HepG2 (cell line): ENCODE data around the gene HECTD1. TPM values are rescaled to one million over a fixed set of nuclear protein-coding genes. Genes with fewer than 3 reads are reported as not detected.

Source experiments
- ATAC-seq: fragments of 200-7000 bp; cut with Tn5 transposase; 3 replicates; pipeline ENCODE4 v1.9.1; 2020; ENCODE audit warnings: mild to moderate bottlenecking, moderate library complexity
- BruUV-seq: library from RNA; stranded (reverse); fragments of 400-500 nt; replicated peaks from 2 replicates; lab custom pipeline; 2021; lab: Mats Ljungman, UMichigan
- CTCF ChIA-PET: fragments of 300-600 bp; formaldehyde crosslinking; extraction: SDS; loops from one replicate; lab custom pipeline; 2021; ENCODE audit warnings: low total read pairs, inconsistent platforms, low intra/inter-chr PET ratio; lab: Yijun Ruan, JAX
- POLR2A ChIA-PET: fragments of 350-600 bp; sonication (Branson Sonifier 250); formaldehyde crosslinking; loops from one replicate; lab custom pipeline; 2020; ENCODE audit warnings: antibody characterized with exemption, inconsistent platforms; lab: Yijun Ruan, JAX
- DNase-seq: peaks from one replicate; pipeline ENCODE4 v3.0.0-alpha.2; 2015; ENCODE audit warnings: low spot score
- FAIRE-seq: peaks from 3 replicates; lab custom pipeline; 2011; peaks lifted over from hg19 to GRCh38; lab: Jason Lieb, UNC
- H2AFZ ChIP-seq: one replicate; pipeline ENCODE4 v1.6.1; 2011; ENCODE audit warnings: low read length, inconsistent platforms
- H3K27ac ChIP-seq: fragments of 300-600 bp; 3 replicates; pipeline ENCODE4 v1.8.0; 2011; ENCODE audit warnings: mixed run types, mild to moderate bottlenecking, mixed read lengths, low read length, inconsistent platforms; ENCODE audit not compliant: insufficient read depth; ENCODE audit errors: extremely low read length
- H3K27me3 ChIP-seq, 2 experiments: fragments of 200-600 bp in 1 of 2; 2 replicates in 1 of 2; 3 replicates in 1 of 2; pipeline versions ENCODE4 v1.6.0 to v1.8.0; 2011; ENCODE audit warnings: low read length in 2 of 2, mild to moderate bottlenecking in 2 of 2, moderate library complexity in 2 of 2, inconsistent platforms in 1 of 2; ENCODE audit not compliant: insufficient read depth in 2 of 2, control insufficient read depth in 1 of 2
- H3K36me3 ChIP-seq, 2 experiments: fragments of 200-600 bp in 1 of 2; replicated peaks in 1 of 2; 2 replicates in 1 of 2; 3 replicates in 1 of 2; pipeline versions ENCODE4 v1.5.1 to v1.8.0; 2011; ENCODE audit warnings: low read length in 2 of 2, inconsistent platforms in 1 of 2; ENCODE audit not compliant: insufficient read depth in 2 of 2, control insufficient read depth in 1 of 2
- H3K4me1 ChIP-seq: 2 replicates; pipeline ENCODE4 v1.5.1; 2012; ENCODE audit warnings: low read length, inconsistent platforms; ENCODE audit not compliant: insufficient read depth
- H3K4me2 ChIP-seq: 2 replicates; pipeline ENCODE4 v1.6.0; 2011; ENCODE audit warnings: low read depth, low read length, inconsistent platforms
- H3K4me3 ChIP-seq, 3 experiments: fragments of 200-600 bp in 1 of 3; sonication (generic), shearing (Covaris generic) in 1 of 3; replicated peaks in 1 of 3; 2 replicates each; pipeline ENCODE4 v1.5.1; 2011 to 2016; ENCODE audit warnings: low read length in 3 of 3, inconsistent platforms in 2 of 3, low read depth in 2 of 3, mild to moderate bottlenecking in 2 of 3, control low read depth in 1 of 3, mixed read lengths in 1 of 3; ENCODE audit not compliant: insufficient read depth in 1 of 3
- H3K79me2 ChIP-seq: one replicate; pipeline ENCODE4 v1.6.1; 2011; ENCODE audit warnings: low read length, inconsistent platforms; ENCODE audit not compliant: insufficient read depth
- H3K9ac ChIP-seq: 2 replicates; pipeline ENCODE4 v1.6.0; 2011; ENCODE audit warnings: mild to moderate bottlenecking, low read depth, low read length, inconsistent platforms; ENCODE audit not compliant: insufficient read depth
- H3K9me3 ChIP-seq: 2 replicates; pipeline ENCODE4 v1.5.1; 2012; ENCODE audit warnings: mild to moderate bottlenecking, low read length
- H4K20me1 ChIP-seq: 2 replicates; pipeline ENCODE4 v1.6.0; 2011; ENCODE audit warnings: inconsistent platforms, mild to moderate bottlenecking, low read length, moderate library complexity; ENCODE audit not compliant: insufficient read depth
- AFF4 ChIP-seq: sonication (generic); formaldehyde crosslinking; IDR thresholded peaks from 2 replicates; pipeline ENCODE4 v1.4.0; 2020; ENCODE audit warnings: missing genetic modification reagents
- EED ChIP-seq: sonication (generic); formaldehyde crosslinking; IDR thresholded peaks from 2 replicates; pipeline ENCODE4 v1.5.0; 2020; ENCODE audit warnings: mild to moderate bottlenecking, missing genetic modification reagents
- HIVEP1 ChIP-seq: sonication (generic); formaldehyde crosslinking; IDR thresholded peaks from 2 replicates; pipeline ENCODE4 v1.4.0; 2020; ENCODE audit warnings: mild to moderate bottlenecking, missing genetic modification reagents
- IRF9 ChIP-seq: sonication (generic); formaldehyde crosslinking; IDR thresholded peaks from 2 replicates; pipeline ENCODE4 v1.8.0; 2022; ENCODE audit warnings: missing genetic modification reagents, mild to moderate bottlenecking, borderline replicate concordance
- PITX1 ChIP-seq: sonication (generic); formaldehyde crosslinking; IDR thresholded peaks from 2 replicates; pipeline ENCODE4 v1.5.1; 2020; ENCODE audit warnings: mild to moderate bottlenecking, missing genetic modification reagents
- ZBTB38 ChIP-seq: sonication (generic); formaldehyde crosslinking; IDR thresholded peaks from 2 replicates; pipeline ENCODE4 v1.5.1; 2020; ENCODE audit warnings: mild to moderate bottlenecking, missing genetic modification reagents
- ZNF292 ChIP-seq: sonication (generic); formaldehyde crosslinking; IDR thresholded peaks from 2 replicates; pipeline ENCODE4 v1.8.1; 2022; ENCODE audit warnings: mild to moderate bottlenecking, low read depth, missing genetic modification reagents, borderline replicate concordance
- ZNF746 ChIP-seq: sonication (generic); formaldehyde crosslinking; IDR thresholded peaks from 2 replicates; pipeline ENCODE4 v1.8.0; 2022; ENCODE audit warnings: mild to moderate bottlenecking, missing genetic modification reagents
- ZNF850 ChIP-seq: sonication (generic); formaldehyde crosslinking; conservative IDR thresholded peaks from 2 replicates; pipeline ENCODE4 v1.9.0; 2021; ENCODE audit warnings: mild to moderate bottlenecking, missing genetic modification reagents
- WGBS: methylation state at CpG from one replicate; pipeline ENCODE4 v1.1.6; 2017; ENCODE audit warnings: low lambda C conversion rate; 5-methylcytosine and 5-hydroxymethylcytosine counted together
- in situ Hi-C: cut with HindIII; loops from 2 replicates; pipeline ENCODE4 v1.10.0; 2017; ENCODE audit warnings: low pct_unique_long_range_greater_than_20kb; ENCODE audit not compliant: extremely low pct_ligation_motif_present
- intact Hi-C: fragments of 100-400 bp; cut with micrococcal nuclease; formaldehyde crosslinking; loops from one replicate; pipeline ENCODE4 v1.10.0; 2022; ENCODE audit not compliant: unreplicated experiment
- polyA plus RNA-seq, 8 experiments: library from polyadenylated mRNA; depleted of rRNA in 3 of 8; stranded (reverse) in 7 of 8; unstranded in 1 of 8; fragments of >200 nt; fragmentation: Illumina TruSeq in 4 of 8; extraction: Trizol in 4 of 8; gene quantifications; 2 replicates each; pipeline versions ENCODE4 v1.2.1 to v1.2.3, GENCODE V29; 2011 to 2016; ENCODE audit warnings: low read depth in 4 of 8, missing spikeins in 1 of 8, mixed read lengths in 1 of 8; ENCODE audit not compliant: insufficient read depth in 1 of 8
- total RNA-seq, 5 experiments: library from RNA; depleted of rRNA; stranded (reverse); fragments of >200 nt; fragmentation: Illumina TruSeq; extraction: Trizol; gene quantifications; 2 replicates each; pipeline ENCODE4 v1.2.3, GENCODE V29; 2016; ENCODE audit warnings: low read depth in 1 of 5
- TF ChIP-seq, protein P1 (sequence below): sonication (generic); formaldehyde crosslinking; IDR thresholded peaks from 2 replicates; pipeline ENCODE4; 2020; ENCODE audit warnings: missing genetic modification reagents, mild to moderate bottlenecking, borderline replicate concordance

The HECTD1 gene
- total and polyA plus RNA-seq, 2 of the 13 experiments (the other 11 are each of a cell fraction or from before 2014, with no cell fraction given): 312 to 560 TPM

DNA sequence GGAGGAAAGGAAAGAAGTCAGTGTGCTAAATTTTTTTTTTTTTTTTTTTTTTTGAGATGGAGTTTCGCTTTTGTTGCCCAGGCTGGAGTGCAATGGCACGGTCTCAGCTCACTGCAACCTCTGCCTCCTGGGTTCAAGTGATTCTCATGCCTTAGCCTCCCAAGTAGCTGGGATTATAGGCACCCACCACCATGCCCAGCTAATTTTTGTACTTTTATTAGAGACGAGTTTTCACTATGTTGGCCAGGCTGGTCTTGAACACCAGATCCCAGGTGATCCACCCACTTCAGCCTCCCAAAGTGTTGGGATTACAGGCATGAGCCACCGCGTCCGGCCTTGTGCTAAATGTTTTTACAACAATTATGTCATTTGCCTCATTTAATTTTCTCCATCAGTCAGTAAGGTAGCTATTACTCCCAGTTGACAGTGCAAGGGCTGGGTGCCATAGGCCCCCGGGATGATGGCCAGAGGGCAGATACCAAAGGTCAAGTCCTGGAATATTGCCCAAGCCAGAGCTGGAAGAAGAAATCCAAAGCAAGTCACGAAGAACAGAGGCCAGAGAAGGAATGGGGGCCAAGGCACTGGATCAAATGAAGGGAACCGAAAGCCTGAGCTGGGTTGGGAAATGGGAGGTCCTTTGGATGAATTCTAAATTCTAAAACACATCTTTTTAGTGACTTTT lies 154.5 kb downstream of the HECTD1 start (continued):
- peak; percentile 43; the same call in 1 of the 2 replicates for TF ChIP-seq PITX1 (CRISPR knock-in tag)

DNA sequence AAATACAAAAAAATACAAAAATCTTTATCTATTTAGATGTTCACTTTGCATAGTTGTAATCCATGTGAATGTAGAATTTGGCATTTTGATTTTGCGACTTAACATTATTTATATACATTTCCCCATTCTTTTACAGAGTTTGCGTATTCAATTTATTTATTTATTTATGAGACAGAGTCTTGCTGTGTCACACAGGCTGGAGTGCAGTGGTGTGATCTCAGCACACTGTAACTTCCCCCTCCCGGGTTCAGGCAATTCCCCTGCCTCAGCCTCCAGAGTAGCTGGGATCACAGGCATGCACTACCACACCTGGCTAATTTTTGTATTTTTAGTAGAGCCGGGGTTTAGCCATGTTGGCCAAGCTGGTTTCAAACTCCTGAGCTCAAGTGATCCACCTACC lies 156.1 kb downstream of the HECTD1 start:
- intact Hi-C loops: no loop called here
- H3K79me2 ChIP-seq: no peaks in the 10 kb centered on the region
- TF ChIP-seq HIVEP1 (CRISPR knock-in tag) (0 out of 2 replicates have a peak, but pooled peaks have one; percentile 31), ZNF292 (CRISPR knock-in tag) (0 out of 2 replicates have a peak, but pooled peaks have one; percentile 8), ZNF850 (no peak), ZNF746 (CRISPR knock-in tag) (0 out of 2 replicates have a peak, but pooled peaks have one; percentile 33), IRF9 (CRISPR knock-in tag) (0 out of 2 replicates have a peak, but pooled peaks have one; percentile 44), EED (CRISPR knock-in tag) (0 out of 2 replicates have a peak, but pooled peaks have one; percentile 11), ZBTB38 (CRISPR knock-in tag) (no peak), AFF4 (CRISPR knock-in tag) (no peak)
- TF ChIP-seq, protein P1, sequence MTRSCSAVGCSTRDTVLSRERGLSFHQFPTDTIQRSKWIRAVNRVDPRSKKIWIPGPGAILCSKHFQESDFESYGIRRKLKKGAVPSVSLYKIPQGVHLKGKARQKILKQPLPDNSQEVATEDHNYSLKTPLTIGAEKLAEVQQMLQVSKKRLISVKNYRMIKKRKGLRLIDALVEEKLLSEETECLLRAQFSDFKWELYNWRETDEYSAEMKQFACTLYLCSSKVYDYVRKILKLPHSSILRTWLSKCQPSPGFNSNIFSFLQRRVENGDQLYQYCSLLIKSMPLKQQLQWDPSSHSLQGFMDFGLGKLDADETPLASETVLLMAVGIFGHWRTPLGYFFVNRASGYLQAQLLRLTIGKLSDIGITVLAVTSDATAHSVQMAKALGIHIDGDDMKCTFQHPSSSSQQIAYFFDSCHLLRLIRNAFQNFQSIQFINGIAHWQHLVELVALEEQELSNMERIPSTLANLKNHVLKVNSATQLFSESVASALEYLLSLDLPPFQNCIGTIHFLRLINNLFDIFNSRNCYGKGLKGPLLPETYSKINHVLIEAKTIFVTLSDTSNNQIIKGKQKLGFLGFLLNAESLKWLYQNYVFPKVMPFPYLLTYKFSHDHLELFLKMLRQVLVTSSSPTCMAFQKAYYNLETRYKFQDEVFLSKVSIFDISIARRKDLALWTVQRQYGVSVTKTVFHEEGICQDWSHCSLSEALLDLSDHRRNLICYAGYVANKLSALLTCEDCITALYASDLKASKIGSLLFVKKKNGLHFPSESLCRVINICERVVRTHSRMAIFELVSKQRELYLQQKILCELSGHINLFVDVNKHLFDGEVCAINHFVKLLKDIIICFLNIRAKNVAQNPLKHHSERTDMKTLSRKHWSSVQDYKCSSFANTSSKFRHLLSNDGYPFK (CRISPR knock-in tag): 0 out of 2 replicates have a peak, but pooled peaks have one; percentile 16
- H3K27ac ChIP-seq: no peak overlapping the region
- H3K4me1 ChIP-seq: peaks cover 28% of the 10 kb centered on the region
- no peaks in the 10 kb centered on the region for H3K9me3 ChIP-seq
- H3K27me3 ChIP-seq: no peaks in the 10 kb centered on the region
- H3K36me3 ChIP-seq: no peaks in the 10 kb centered on the region
- no peak overlapping the region for H3K9ac ChIP-seq
- H4K20me1 ChIP-seq: no peaks in the 10 kb centered on the region
- DNase-seq (no peak), ATAC-seq (no peak), FAIRE-seq (no peak)
- WGBS: 73% methylated on average over 4 of the region's 4 CpGs
- in situ Hi-C loops: no loop called here
- H2AFZ ChIP-seq: no peak overlapping the region
- no peak overlapping the region for H3K4me2 ChIP-seq
- ChIA-PET POLR2A (no interaction called here), CTCF (no interaction called here)
- no peak overlapping the region for H3K4me3 ChIP-seq
- BruUV-seq: no TSS peak
